Caki2 (cell line): ENCODE measurements around the gene VSTM2L. TPM values are rescaled to one million over a fixed set of nuclear protein-coding genes. Genes with fewer than 3 reads are reported as not detected.
"Not testable (repeated sequence)": the region's sequence is repeated elsewhere in the genome, so short reads cannot be mapped to it uniquely, and the experiment has no call there.

Experiments
- DNase-seq: peaks from one replicate; pipeline ENCODE4 v3.0.0-alpha.2; 2015; ENCODE audit warnings: low read depth
- in situ Hi-C: cut with HindIII; loops from 2 replicates; pipeline ENCODE4 v1.10.0; 2016; ENCODE audit warnings: low sequenced_read_pairs, low pct_unique_long_range_greater_than_20kb, mixed read lengths
- total RNA-seq: library from RNA; depleted of rRNA; stranded (reverse); fragments of >200 nt; shearing (Covaris generic); gene quantifications from 2 replicates; pipeline ENCODE4 v1.2.3, GENCODE V29; 2014; ENCODE audit warnings: low replicate concordance

VSTM2L gene
- total RNA-seq, 1 experiment from 2014 or later, result not detected

- in situ Hi-C loops, result no loop called here
- no peak for DNase-seq
These were observed 40.9 kb downstream of the VSTM2L start for GRCh38 chr20:37943501-37944455.

GRCh38 chr20:37944456-37944981 lies 41.6 kb downstream of the VSTM2L start:
- DNase-seq, result no peak
- in situ Hi-C loops, result no loop called here

- DNase-seq, result no peak
- in situ Hi-C loops, result no loop called here
These were observed 42.2 kb downstream of the VSTM2L start for GRCh38 chr20:37945091-37945547.

GRCh38 chr20:37946946-37947345 lies 44.0 kb downstream of the VSTM2L start:
- in situ Hi-C loops, result no loop called here
- no peak for DNase-seq

GRCh38 chr20:37947943-37948342 lies 45.0 kb downstream of the VSTM2L start:
- no peak for DNase-seq
- in situ Hi-C loops, result no loop called here

GRCh38 chr20:37948956-37949355 lies 46.0 kb downstream of the VSTM2L start:
- in situ Hi-C loops, result no loop called here
- no peak for DNase-seq

- in situ Hi-C loops, result no loop called here
- DNase-seq, result no peak
These were observed 51.3 kb downstream of the VSTM2L start for GRCh38 chr20:37954190-37954589.

GRCh38 chr20:37954626-37955025 lies 51.7 kb downstream of the VSTM2L start:
- DNase-seq, result no peak
- in situ Hi-C loops, result no loop called here

- DNase-seq, result no peak
- in situ Hi-C loops, result no loop called here
These were observed 52.6 kb downstream of the VSTM2L start for GRCh38 chr20:37955511-37955910.

GRCh38 chr20:37956107-37956585 lies 53.2 kb downstream of the VSTM2L start:
- no peak for DNase-seq

GRCh38 chr20:37958856-37959520 lies 56.1 kb downstream of the VSTM2L start:
- in situ Hi-C loops, result no loop called here
- no peak for DNase-seq

More at GRCh38 chr20:37956107-37956585, 53.2 kb downstream of the VSTM2L start:
- in situ Hi-C loops, result no loop called here

GRCh38 chr20:37961066-37961465 lies 58.1 kb downstream of the VSTM2L start:
- DNase-seq, result no peak
- in situ Hi-C loops, result no loop called here

GRCh38 chr20:37963483-37963882 lies 60.6 kb downstream of the VSTM2L start:
- in situ Hi-C loops, DNase-seq: not testable (repeated sequence)

GRCh38 chr20:37968841-37969401 lies 66.0 kb downstream of the VSTM2L start:
- no peak for DNase-seq
- in situ Hi-C loops, result no loop called here

GRCh38 chr20:37969949-37970855 lies 67.3 kb downstream of the VSTM2L start:
- DNase-seq, result no peak
- in situ Hi-C loops, result no loop called here

GRCh38 chr20:37970856-37971245 lies 67.9 kb downstream of the VSTM2L start:
- in situ Hi-C loops, result no loop called here

GRCh38 chr20:37971561-37972127 lies 68.7 kb downstream of the VSTM2L start:
- no peak for DNase-seq
- in situ Hi-C loops, result no loop called here

More at GRCh38 chr20:37970856-37971245, 67.9 kb downstream of the VSTM2L start:
- DNase-seq, result no peak
